GM19438 (cell line): ENCODE data around the gene SH3BP5.

Source experiments
- ATAC-seq: cut with Tn5 transposase; IDR thresholded peaks from one replicate; pipeline ENCODE4 v1.9.1; 2021; ENCODE audit warnings: low read depth; ENCODE audit not compliant: unreplicated experiment

Gene SH3BP5

GRCh38 chr3:15279671-15280402 is 52.5 kb downstream of the SH3BP5 start:
- no peak for ATAC-seq

GRCh38 chr3:15279205-15279604 is 53.2 kb downstream of the SH3BP5 start:
- no peak for ATAC-seq

- ATAC-seq = no peak
Observed at GRCh38 chr3:15277861-15278500, 54.4 kb downstream of the SH3BP5 start.

- ATAC-seq = no peak
Observed at GRCh38 chr3:15276028-15276724, 56.2 kb downstream of the SH3BP5 start.

GRCh38 chr3:15273227-15273626 is 59.2 kb downstream of the SH3BP5 start:
- no peak for ATAC-seq

GRCh38 chr3:15272426-15273196 is 59.8 kb downstream of the SH3BP5 start:
- no peak for ATAC-seq

- ATAC-seq = peak; percentile 76
Observed at GRCh38 chr3:15271785-15272381, 60.5 kb downstream of the SH3BP5 start.

GRCh38 chr3:15271030-15271429 is 61.4 kb downstream of the SH3BP5 start:
- no peak for ATAC-seq

GRCh38 chr3:15269091-15269989 is 63.0 kb downstream of the SH3BP5 start:
- no peak for ATAC-seq

- ATAC-seq = no peak
Observed at GRCh38 chr3:15268033-15268631, 64.3 kb downstream of the SH3BP5 start.

GRCh38 chr3:15267502-15267901 is 64.9 kb downstream of the SH3BP5 start:
- no peak for ATAC-seq

GRCh38 chr3:15266510-15267376 is 65.6 kb downstream of the SH3BP5 start:
- no peak for ATAC-seq

GRCh38 chr3:15265655-15266509 is 66.5 kb downstream of the SH3BP5 start:
- ATAC-seq = no peak

GRCh38 chr3:15264486-15264885 is 67.9 kb downstream of the SH3BP5 start:
- no peak for ATAC-seq

GRCh38 chr3:15263926-15264325 is 68.5 kb downstream of the SH3BP5 start:
- no peak for ATAC-seq

- no peak for ATAC-seq
Observed at GRCh38 chr3:15263120-15263519, 69.3 kb downstream of the SH3BP5 start.

- ATAC-seq = no peak
Observed at GRCh38 chr3:15262021-15262420, 70.4 kb downstream of the SH3BP5 start.
